ENCODE data around the gene ZNF518A.

DNA sequence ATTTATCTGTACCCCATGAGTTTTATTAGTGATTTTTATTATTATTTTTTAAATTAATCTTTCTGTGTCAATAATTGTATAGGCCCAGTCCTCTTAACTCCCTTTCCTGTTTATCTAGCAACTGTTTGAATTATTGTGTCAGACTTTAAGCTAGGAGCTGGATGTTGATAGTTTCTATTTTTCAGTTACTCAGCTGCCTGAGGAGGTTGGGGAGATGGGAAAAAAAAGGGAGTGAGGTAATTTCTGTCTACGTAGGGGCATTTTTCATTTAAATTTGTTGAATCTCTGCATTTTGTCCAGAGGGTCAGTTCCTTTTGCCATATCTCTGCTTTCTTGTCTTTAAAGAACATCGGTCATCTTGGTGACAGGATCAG is 5.0 kb upstream of the ZNF518A start:
- TF ChIP-seq SP1 (IDR thresholded peaks at IDR 0.05) (no peak), PKNOX1 (IDR thresholded peaks at IDR 0.05) (no peak), ZNF384 (IDR thresholded peaks at IDR 0.05) (no peak), BHLHE40 (IDR thresholded peaks at IDR 0.05; ENCODE audit: borderline replicate concordance) (no peak), ELF4 (IDR thresholded peaks at IDR 0.05) (no peak), FOXM1 (IDR thresholded peaks at IDR 0.05; ENCODE audit: borderline replicate concordance) (no peak)

Data from HEK293T (cell line).